Keratinocyte (primary cell): ENCODE measurements around the gene MAMDC2.

Source experiments
- CTCF ChIP-seq, 3 experiments: IDR thresholded peaks in 1 of 3; conservative IDR thresholded peaks in 1 of 3; optimal IDR thresholded peaks in 1 of 3; 2 replicates in 2 of 3; 3 replicates in 1 of 3; pipeline versions ENCODE3 to v1.5.1; 2011; ENCODE audit warnings: low read length in 3 of 3, mild to moderate bottlenecking in 3 of 3, moderate library complexity in 2 of 3, control low read depth in 1 of 3, inconsistent platforms in 1 of 3; ENCODE audit not compliant: insufficient read depth in 2 of 3; ENCODE audit errors: extremely low read depth in 1 of 3
- EZH2 ChIP-seq: IDR thresholded peaks from one replicate; pipeline ENCODE4 v1.6.1; 2012; ENCODE audit warnings: inconsistent platforms, mild to moderate bottlenecking, low read length, moderate library complexity

DNA sequence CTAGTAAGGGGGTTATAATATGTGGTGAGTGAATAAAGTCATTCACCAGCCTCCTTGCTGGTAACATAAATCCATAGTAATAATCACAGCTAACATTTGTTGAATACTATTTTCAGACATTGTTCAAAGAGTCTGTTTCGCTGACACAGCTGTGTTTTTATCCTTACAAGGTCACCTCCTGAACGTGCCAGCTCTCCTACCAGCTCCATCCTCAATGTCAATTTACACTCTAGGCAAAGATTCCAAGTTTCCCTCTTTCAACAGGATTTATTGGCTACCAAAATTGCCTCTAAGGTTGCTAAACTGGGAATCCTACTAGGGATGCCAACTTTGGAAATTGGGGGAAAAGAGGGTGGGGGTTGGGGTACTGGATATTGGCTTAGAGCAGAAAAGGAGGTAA, 184.5 kb downstream of the MAMDC2 start:
- TF ChIP-seq CTCF (optimal IDR thresholded peaks at IDR 0.05 in 1 of 3, IDR thresholded peaks at IDR 0.05 in 1 of 3, conservative IDR thresholded peaks at IDR 0.05 in 1 of 3; ENCODE audit: extremely low read depth in 1 of 3, insufficient read depth in 2 of 3, low read length in 3 of 3) (no peak), EZH2 (no peak)
